Left colon (tissue), 2 donors: ENCODE data around the gene NME9. TPM values are rescaled to one million over a fixed set of nuclear protein-coding genes. Genes with fewer than 3 reads are reported as not detected.

ENCODE experiments used
- ATAC-seq: fragments of 200-7000 bp; cut with Tn5 transposase; one replicate; pipeline ENCODE4 v1.9.1; 2020; ENCODE audit warnings: mild to moderate bottlenecking, moderate library complexity
- DNase-seq, 2 donors: peaks; one replicate each; pipeline ENCODE4 v3.0.0-alpha.2; 2020
- intact Hi-C, 2 donors: fragments of 100-400 bp; cut with DNase I in 1 of 2; cut with micrococcal nuclease in 1 of 2; formaldehyde crosslinking; loops; one replicate each; pipeline versions ENCODE4 v1.11.2 to v1.14.0; 2022; cut with DNase I, micrococcal nuclease
- total RNA-seq, 2 donors: library from RNA; stranded (reverse); fragmentation: NEBNext Ultra II Directional; extraction: Animal tissue kit (Norgen Biotek cat#: 25700); gene quantifications; one replicate each; pipeline ENCODE4 v1.2.1, GENCODE V29; 2021
- donor health status: DM: no; HTN: no; CAD: no.
- donor health status: DM: yes; HTN: yes; CAD: no.

Gene NME9
- total RNA-seq, 2 donors from 2014 or later, result 0.39 TPM; not detected in 1

- intact Hi-C loops, result no loop called here
- DNase-seq (no peak), ATAC-seq (no peak)
Measured at GRCh38 chr3:138300647-138301046, 29.0 kb downstream of the NME9 start.

GRCh38 chr3:138297876-138298275 is 31.8 kb downstream of the NME9 start:
- DNase-seq (no peak), ATAC-seq (no peak)
- intact Hi-C loops, result no loop called here

- DNase-seq (no peak), ATAC-seq (no peak)
- intact Hi-C loops, result no loop called here
Measured at GRCh38 chr3:138297059-138297607, 32.5 kb downstream of the NME9 start.

GRCh38 chr3:138296639-138297038 is 33.0 kb downstream of the NME9 start:
- DNase-seq (no peak), ATAC-seq (no peak)
- intact Hi-C loops, result no loop called here

- DNase-seq (no peak), ATAC-seq (no peak)
- intact Hi-C loops, result no loop called here
Measured at GRCh38 chr3:138289701-138290100, 40.0 kb downstream of the NME9 start.

- intact Hi-C loops, result no loop called here
- DNase-seq, result no peak
- ATAC-seq, result no peak
Measured at GRCh38 chr3:138289260-138289659, 40.4 kb downstream of the NME9 start.

GRCh38 chr3:138284957-138285477 is 44.6 kb downstream of the NME9 start:
- no peak for ATAC-seq
- no peak for DNase-seq
- intact Hi-C loops, result no loop called here

- DNase-seq (no peak), ATAC-seq (no peak)
- intact Hi-C loops, result no loop called here
Measured at GRCh38 chr3:138284079-138284478, 45.6 kb downstream of the NME9 start.

GRCh38 chr3:138282836-138283235 is 46.8 kb downstream of the NME9 start:
- ATAC-seq, result no peak
- intact Hi-C loops, result no loop called here
- DNase-seq, result no peak

- no peak for ATAC-seq
- intact Hi-C loops, result no loop called here
Measured at GRCh38 chr3:138281561-138281960, 48.1 kb downstream of the NME9 start.

GRCh38 chr3:138271189-138271794 is 58.4 kb downstream of the NME9 start:
- no peak for ATAC-seq
- DNase-seq, result no peak
- intact Hi-C loops, result no loop called here

More at GRCh38 chr3:138281561-138281960, 48.1 kb downstream of the NME9 start:
- DNase-seq, result no peak

- intact Hi-C loops, result no loop called here
- DNase-seq (no peak), ATAC-seq (no peak)
Measured at GRCh38 chr3:138270245-138270644, 59.4 kb downstream of the NME9 start.

- ATAC-seq, result no peak
- intact Hi-C loops, result no loop called here
Measured at GRCh38 chr3:138267083-138267482, 62.6 kb downstream of the NME9 start.

GRCh38 chr3:138265745-138266144 is 63.9 kb downstream of the NME9 start:
- intact Hi-C loops, result no loop called here
- DNase-seq (no peak), ATAC-seq (no peak)

More at GRCh38 chr3:138267083-138267482, 62.6 kb downstream of the NME9 start:
- no peak for DNase-seq

GRCh38 chr3:138263104-138263503 is 66.5 kb downstream of the NME9 start:
- intact Hi-C loops, result no loop called here
- ATAC-seq (no peak), DNase-seq (no peak)

GRCh38 chr3:138260611-138261010 is 69.0 kb downstream of the NME9 start:
- DNase-seq (no peak), ATAC-seq (no peak)
- intact Hi-C loops, result no loop called here

- ATAC-seq (no peak), DNase-seq (no peak)
- intact Hi-C loops, result no loop called here
Measured at GRCh38 chr3:138259126-138259525, 70.5 kb downstream of the NME9 start.

GRCh38 chr3:138257986-138258385 is 71.7 kb downstream of the NME9 start:
- intact Hi-C loops, result no loop called here
- ATAC-seq, result no peak
- no peak for DNase-seq

GRCh38 chr3:138256022-138256421 is 73.6 kb downstream of the NME9 start:
- intact Hi-C loops, result no loop called here
- DNase-seq, result no peak
- ATAC-seq, result no peak

GRCh38 chr3:138254216-138254615 is 75.4 kb downstream of the NME9 start:
- DNase-seq (no peak), ATAC-seq (no peak)
- intact Hi-C loops, result no loop called here

GRCh38 chr3:138253609-138254008 is 76.0 kb downstream of the NME9 start:
- intact Hi-C loops, result no loop called here
- ATAC-seq, result no peak
- no peak for DNase-seq
